HepG2 (cell line): Measurements from ENCODE around the gene FGA. TPM values are rescaled to one million over a fixed set of nuclear protein-coding genes. Genes with fewer than 3 reads are reported as not detected.
A peak's percentile ranks its signal among the peaks of the same experiment; 100 is the strongest.

Experiments used
- ARID2 ChIP-seq: sonication (generic); formaldehyde crosslinking; IDR thresholded peaks from 2 replicates; pipeline ENCODE4 v1.8.1; 2022; ENCODE audit warnings: mild to moderate bottlenecking, missing genetic modification reagents, borderline replicate concordance
- CREB1 ChIP-seq, 2 experiments: fragments of 450-650 bp in 1 of 2; IDR thresholded peaks; 2 replicates each; pipeline ENCODE4 v1.6.1; 2016 to 2017; ENCODE audit warnings: control low read depth in 1 of 2, mild to moderate bottlenecking in 1 of 2, missing compliant biosample characterization in 1 of 2, missing genetic modification characterization in 1 of 2
- FOSL1 ChIP-seq: sonication (generic); formaldehyde crosslinking; IDR thresholded peaks from 2 replicates; pipeline ENCODE4 v1.9.0; 2021; ENCODE audit warnings: missing genetic modification reagents, borderline replicate concordance
- GATAD1 ChIP-seq: IDR thresholded peaks from 2 replicates; pipeline ENCODE4 v1.6.1; 2016; ENCODE audit warnings: missing genetic modification reagents, missing compliant biosample characterization
- GTF3A ChIP-seq: sonication (generic); formaldehyde crosslinking; conservative IDR thresholded peaks from 2 replicates; pipeline ENCODE4 v1.4.0; 2020; ENCODE audit warnings: mild to moderate bottlenecking, missing genetic modification reagents
- HDAC6 ChIP-seq: fragments of 200-600 bp; sonication (generic); IDR thresholded peaks from 2 replicates; pipeline ENCODE4 v1.7.0; 2017; ENCODE audit warnings: mild to moderate bottlenecking, antibody characterized with exemption, low read length, low read depth
- IKZF5 ChIP-seq: IDR thresholded peaks from 2 replicates; pipeline ENCODE4 v1.6.1; 2018; ENCODE audit warnings: missing genetic modification reagents, mild to moderate bottlenecking, missing compliant biosample characterization
- MIER3 ChIP-seq: IDR thresholded peaks from 2 replicates; pipeline ENCODE4 v1.6.1; 2016; ENCODE audit warnings: missing compliant biosample characterization, borderline replicate concordance
- NR2F2 ChIP-seq: IDR thresholded peaks from 2 replicates; pipeline ENCODE4 v1.6.1; 2012; ENCODE audit warnings: low read depth, inconsistent platforms, borderline replicate concordance
- RFX5 ChIP-seq: IDR thresholded peaks from 2 replicates; pipeline ENCODE4 v1.6.1; 2011; ENCODE audit warnings: low read depth, low read length, improper control_type of control experiment
- SALL1 ChIP-seq: sonication (generic); formaldehyde crosslinking; IDR thresholded peaks from 2 replicates; pipeline ENCODE4 v1.8.0; 2022; ENCODE audit warnings: mild to moderate bottlenecking, missing genetic modification reagents
- SETDB1 ChIP-seq: sonication (generic); formaldehyde crosslinking; IDR thresholded peaks from 2 replicates; pipeline ENCODE4 v1.5.1; 2020; ENCODE audit warnings: missing genetic modification reagents, mild to moderate bottlenecking, borderline replicate concordance
- TEAD3 ChIP-seq: optimal IDR thresholded peaks from 2 replicates; pipeline ENCODE3; 2016; ENCODE audit warnings: borderline replicate concordance
- YEATS2 ChIP-seq: sonication (generic); formaldehyde crosslinking; IDR thresholded peaks from 2 replicates; pipeline ENCODE4 v1.4.0; 2020; ENCODE audit warnings: missing genetic modification reagents, borderline replicate concordance
- ZBTB39 ChIP-seq: sonication (generic); formaldehyde crosslinking; IDR thresholded peaks from 2 replicates; pipeline ENCODE4 v1.5.0; 2020; ENCODE audit warnings: missing genetic modification reagents
- ZNF30 ChIP-seq: sonication (generic); formaldehyde crosslinking; IDR thresholded peaks from 2 replicates; pipeline ENCODE4 v1.5.0; 2020; ENCODE audit warnings: mild to moderate bottlenecking, missing genetic modification reagents
- ZNF451 ChIP-seq: sonication (generic); formaldehyde crosslinking; IDR thresholded peaks from 2 replicates; pipeline ENCODE4 v1.5.0; 2020; ENCODE audit warnings: mild to moderate bottlenecking, missing genetic modification reagents
- ZNF570 ChIP-seq: sonication (generic); formaldehyde crosslinking; IDR thresholded peaks from 2 replicates; pipeline ENCODE4 v1.4.0; 2020; ENCODE audit warnings: mild to moderate bottlenecking, missing genetic modification reagents, borderline replicate concordance
- ZNF609 ChIP-seq: sonication (generic); formaldehyde crosslinking; IDR thresholded peaks from 2 replicates; pipeline ENCODE4 v1.4.0; 2020; ENCODE audit warnings: mild to moderate bottlenecking, missing genetic modification reagents, borderline replicate concordance
- ZNF713 ChIP-seq: sonication (generic); formaldehyde crosslinking; IDR thresholded peaks from 2 replicates; pipeline ENCODE4 v1.4.0; 2020; ENCODE audit warnings: mild to moderate bottlenecking, missing genetic modification reagents
- ZNF782 ChIP-seq: sonication (generic); formaldehyde crosslinking; IDR thresholded peaks from 2 replicates; pipeline ENCODE4 v1.4.0; 2020; ENCODE audit warnings: missing genetic modification reagents, mild to moderate bottlenecking, borderline replicate concordance
- polyA plus RNA-seq, 8 experiments: library from polyadenylated mRNA; depleted of rRNA in 3 of 8; stranded (reverse) in 7 of 8; unstranded in 1 of 8; fragments of >200 nt; fragmentation: Illumina TruSeq in 4 of 8; extraction: Trizol in 4 of 8; gene quantifications; 2 replicates each; pipeline versions ENCODE4 v1.2.1 to v1.2.3, GENCODE V29; 2011 to 2016; ENCODE audit warnings: low read depth in 4 of 8, missing spikeins in 1 of 8, mixed read lengths in 1 of 8; ENCODE audit not compliant: insufficient read depth in 1 of 8
- total RNA-seq, 5 experiments: library from RNA; depleted of rRNA; stranded (reverse); fragments of >200 nt; fragmentation: Illumina TruSeq; extraction: Trizol; gene quantifications; 2 replicates each; pipeline ENCODE4 v1.2.3, GENCODE V29; 2016; ENCODE audit warnings: low read depth in 1 of 5

FGA gene
- total and polyA plus RNA-seq, 2 of the 13 experiments (the other 11 are each of a cell fraction or from before 2014, with no cell fraction given), result 640 to 1,523 TPM

GRCh38 chr4:154559494-154560418 is 30.8 kb downstream of the FGA start (continued):
- TF ChIP-seq TEAD3 (peak; percentile 86), NR2F2 (peak; percentile 97), CREB1 (IDR thresholded peaks at IDR 0.05) (peak; percentile 74), CREB1 (CRISPR knock-in tag; IDR thresholded peaks at IDR 0.05) (peak; percentile 76), HDAC6 (no peak), SETDB1 (CRISPR knock-in tag) (no peak), ZNF451 (CRISPR knock-in tag) (no peak), ZNF30 (CRISPR knock-in tag) (no peak), ARID2 (CRISPR knock-in tag) (0 out of 2 replicates have a peak, but pooled peaks have one; percentile 31), GTF3A (CRISPR knock-in tag) (no peak), ZNF609 (CRISPR knock-in tag) (peak; percentile 100), MIER3 (CRISPR knock-in tag) (peak; percentile 97), GATAD1 (CRISPR knock-in tag) (peak; percentile 58; the same call in 1 of the 2 replicates), IKZF5 (CRISPR knock-in tag) (peak; percentile 85; the same call in 1 of the 2 replicates), SALL1 (CRISPR knock-in tag) (peak; percentile 97), ZNF782 (CRISPR knock-in tag) (no peak), FOSL1 (CRISPR knock-in tag) (0 out of 2 replicates have a peak, but pooled peaks have one; percentile 29), ZNF713 (CRISPR knock-in tag) (no peak), ZBTB39 (0 out of 2 replicates have a peak, but pooled peaks have one; percentile 43), YEATS2 (CRISPR knock-in tag) (peak; percentile 48; the same call in 1 of the 2 replicates), ZNF570 (CRISPR knock-in tag) (no peak), RFX5 (no peak; the same call in 1 of the 2 replicates)
